ENCODE measurements around the gene COPS4. TPM values are rescaled to one million over a fixed set of nuclear protein-coding genes. Genes with fewer than 3 reads are reported as not detected.

Gene COPS4
- total and polyA plus RNA-seq, 10 of the 15 experiments (the other 5 are each of a cell fraction or from before 2014, with no cell fraction given) = 34.2 to 159 (median 66.7) TPM

GRCh38 chr4:83109480-83110222, 74.7 kb downstream of the COPS4 start:
- peak overlapping the region; percentile 86 for H3K9ac ChIP-seq (ENCODE audit: control insufficient read depth, insufficient read depth, low read length)

More at GRCh38 chr4:83109480-83110222, 74.7 kb downstream of the COPS4 start:
- H3K27ac ChIP-seq (ENCODE audit: control insufficient read depth, insufficient read depth) = peak overlapping the region; percentile 71
- FAIRE-seq (no peak), ATAC-seq (peak; percentile 45), DNase-seq (ENCODE audit: low read depth, low spot score) (no peak)
- peak overlapping the region; percentile 51 for H3K4me2 ChIP-seq (ENCODE audit: control insufficient read depth, insufficient read depth)
- ChIA-PET RAD21 (ENCODE audit: unreplicated experiment) (interaction anchor here (0.7 to 7.0 kb wide), 25 partner anchors 9 to 175 kb away, joined by 3 to 127 read pairs (median 6); partner anchors contain the start of genes COPS4 and COQ2), CTCF (interaction anchor here (0.6 to 6.4 kb wide), 28 partner anchors 8 to 174 kb away, joined by 3 to 43 read pairs (median 6); no protein-coding TSS in a partner anchor), POLR2A (interaction anchor here (0.6 to 8.0 kb wide), 12 partner anchors 12 to 170 kb away, joined by 3 to 77 read pairs (median 5); no protein-coding TSS in a partner anchor), SMC1A (ENCODE audit: uncharacterized antibody, unreplicated experiment) (interaction anchor here (0.6 to 9.7 kb wide), 24 partner anchors 9 to 174 kb away, joined by 3 to 183 read pairs (median 6); partner anchors contain the start of genes COPS4 and COQ2)
- intact Hi-C loops (cut with micrococcal nuclease; ENCODE audit: unreplicated experiment) = loop anchor here (1.0 to 5.0 kb wide), 6 partner anchors 35 to 217 kb away; partner anchors contain the start of gene SEC31A
- no peaks in the 10 kb centered on the region for H4K20me1 ChIP-seq (ENCODE audit: control insufficient read depth, insufficient read depth)
- H2AFZ ChIP-seq (ENCODE audit: control insufficient read depth, low read depth, low read length) = peak overlapping the region; percentile 59
- H3K36me3 ChIP-seq (ENCODE audit: control insufficient read depth in 2 of 2, insufficient read depth in 2 of 2, low read length in 1 of 2) = peaks cover 2 to 6% of the 10 kb centered on the region in 2 experiments
- no TSS peak for BruUV-seq (replicated peaks)
- peak overlapping the region; percentile 78 for H3K4me3 ChIP-seq
- TF ChIP-seq PAX5 (IDR thresholded peaks at IDR 0.05; ENCODE audit: borderline replicate concordance, low read depth, low read length) (0 out of 2 replicates have a peak, but pooled peaks have one; percentile 62), BACH1 (IDR thresholded peaks at IDR 0.05; ENCODE audit: borderline replicate concordance) (peak; percentile 61), HDAC2 (IDR thresholded peaks at IDR 0.05) (no peak), CHD2 (IDR thresholded peaks at IDR 0.05; ENCODE audit: borderline replicate concordance, low read depth, low read length) (no peak), ZNF217 (IDR thresholded peaks at IDR 0.05) (0 out of 2 replicates have a peak, but pooled peaks have one; percentile 60), LARP7 (IDR thresholded peaks at IDR 0.05) (peak; percentile 43), IKZF1 (conservative IDR thresholded peaks at IDR 0.05) (no peak), DPF2 (IDR thresholded peaks at IDR 0.05) (peak; percentile 41; the same call in 1 of the 2 replicates), GATAD2B (conservative IDR thresholded peaks at IDR 0.05; ENCODE audit: low read depth) (no peak; the same call in 1 of the 2 replicates), EP300 (IDR thresholded peaks at IDR 0.05; ENCODE audit: borderline replicate concordance in 1 of 2, control insufficient read depth in 1 of 2, low read depth in 2 of 2, low read length in 2 of 2) (no peak), POLR2A (IDR thresholded peaks at IDR 0.05; ENCODE audit: low read depth, low read length) (peak; percentile 43; the same call in 1 of the 2 replicates), YY1 (IDR thresholded peaks at IDR 0.05; ENCODE audit: low read depth, low read length) (peak; percentile 32; the same call in 1 of the 2 replicates), BHLHE40 (IDR thresholded peaks at IDR 0.05; ENCODE audit: borderline replicate concordance in 1 of 2, low read depth in 2 of 2, low read length in 1 of 2) (peak in 1 of 2 experiments; percentile 21; a peak in 1 of 4 replicates), PRDM15 (CRISPR knock-in tag; IDR thresholded peaks at IDR 0.05) (peak; percentile 76), BMI1 (IDR thresholded peaks at IDR 0.05; ENCODE audit: borderline replicate concordance) (0 out of 2 replicates have a peak, but pooled peaks have one; percentile 6), NFIC (IDR thresholded peaks at IDR 0.05; ENCODE audit: low read depth, low read length) (no peak), SPI1 (IDR thresholded peaks at IDR 0.05; ENCODE audit: borderline replicate concordance, insufficient read depth, low read depth, low read length) (0 out of 2 replicates have a peak, but pooled peaks have one; percentile 15)
- TF ChIP-seq, protein P1, sequence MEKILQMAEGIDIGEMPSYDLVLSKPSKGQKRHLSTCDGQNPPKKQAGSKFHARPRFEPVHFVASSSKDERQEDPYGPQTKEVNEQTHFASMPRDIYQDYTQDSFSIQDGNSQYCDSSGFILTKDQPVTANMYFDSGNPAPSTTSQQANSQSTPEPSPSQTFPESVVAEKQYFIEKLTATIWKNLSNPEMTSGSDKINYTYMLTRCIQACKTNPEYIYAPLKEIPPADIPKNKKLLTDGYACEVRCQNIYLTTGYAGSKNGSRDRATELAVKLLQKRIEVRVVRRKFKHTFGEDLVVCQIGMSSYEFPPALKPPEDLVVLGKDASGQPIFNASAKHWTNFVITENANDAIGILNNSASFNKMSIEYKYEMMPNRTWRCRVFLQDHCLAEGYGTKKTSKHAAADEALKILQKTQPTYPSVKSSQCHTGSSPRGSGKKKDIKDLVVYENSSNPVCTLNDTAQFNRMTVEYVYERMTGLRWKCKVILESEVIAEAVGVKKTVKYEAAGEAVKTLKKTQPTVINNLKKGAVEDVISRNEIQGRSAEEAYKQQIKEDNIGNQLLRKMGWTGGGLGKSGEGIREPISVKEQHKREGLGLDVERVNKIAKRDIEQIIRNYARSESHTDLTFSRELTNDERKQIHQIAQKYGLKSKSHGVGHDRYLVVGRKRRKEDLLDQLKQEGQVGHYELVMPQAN (conservative IDR thresholded peaks at IDR 0.05) = peak; percentile 55
- peaks cover 90% of the 10 kb centered on the region for H3K79me2 ChIP-seq (ENCODE audit: control insufficient read depth, insufficient read depth, low read length)
- peaks cover 7% of the 10 kb centered on the region for H3K4me1 ChIP-seq (ENCODE audit: control insufficient read depth, insufficient read depth, low read length)
- no peaks in the 10 kb centered on the region; the same call in 2 of the 3 replicates for H3K9me3 ChIP-seq (replicated peaks; ENCODE audit: control insufficient read depth, insufficient read depth, low read length)
- under 1% methylated on average over 56 of the region's 64 CpGs for WGBS (ENCODE audit: insufficient coverage, insufficient replicate concordance, low lambda C conversion rate, missing lambda C conversion rate)
- in situ Hi-C loops (cut with MboI) = loop anchor here (5.0 kb wide), 1 partner anchor 108 kb away; no protein-coding TSS in a partner anchor
- H3K27me3 ChIP-seq (replicated peaks in 1 of 2; ENCODE audit: control insufficient read depth in 2 of 2, insufficient read depth in 2 of 2, low read length in 1 of 2) = no peaks in the 10 kb centered on the region

Measured in GM12878 (cell line).